CD4-positive, CD25-positive, alpha-beta regulatory T cell (primary cell): ENCODE results near the gene STYXL1. TPM values are rescaled to one million over a fixed set of nuclear protein-coding genes. Genes with fewer than 3 reads are reported as not detected.
"Not testable (repeated sequence)": the region's sequence is repeated elsewhere in the genome, so short reads cannot be mapped to it uniquely, and the experiment has no call there.

Source experiments
- ATAC-seq, 2 donors: fragments of 150-1000 bp; cut with Tn5 transposase; one replicate each; pipeline ENCODE4 v1.10.0; 2021; ENCODE audit warnings: low read depth in 2 of 2, moderate number of reproducible peaks in 2 of 2, moderate library complexity in 1 of 2
- DNase-seq, 3 donors: peaks; one replicate each; pipeline versions ENCODE4 v3.0.0 to v3.0.0-alpha.2; 2012 to 2022; ENCODE audit warnings: mixed read lengths in 1 of 3
- H3K27ac ChIP-seq: one replicate; pipeline ENCODE4 v1.7.0; 2013; ENCODE audit warnings: mild to moderate bottlenecking, low read length; ENCODE audit not compliant: insufficient read depth, poor library complexity, severe bottlenecking
- H3K27me3 ChIP-seq: one replicate; pipeline ENCODE4 v1.7.0; 2013; ENCODE audit warnings: low read length; ENCODE audit not compliant: control insufficient read depth, insufficient read depth
- H3K36me3 ChIP-seq: one replicate; pipeline ENCODE4 v1.7.0; 2013; ENCODE audit warnings: mild to moderate bottlenecking, low read length, moderate library complexity; ENCODE audit not compliant: control insufficient read depth, insufficient read depth
- H3K4me1 ChIP-seq: 2 replicates; pipeline ENCODE4 v1.7.0; 2013; ENCODE audit warnings: mild to moderate bottlenecking, low read length; ENCODE audit not compliant: insufficient read depth, control insufficient read depth, poor library complexity, severe bottlenecking
- H3K4me3 ChIP-seq: one replicate; pipeline ENCODE4 v1.7.0; 2013; ENCODE audit warnings: low read depth, mild to moderate bottlenecking, low read length, moderate library complexity
- H3K9me3 ChIP-seq, 2 experiments: 1 replicate in 1 of 2; 2 replicates in 1 of 2; pipeline ENCODE4 v1.7.0; 2013; ENCODE audit warnings: low read length in 2 of 2, mild to moderate bottlenecking in 1 of 2, moderate library complexity in 1 of 2; ENCODE audit not compliant: control insufficient read depth in 2 of 2
- H3K27ac Mint-ChIP-seq, 3 donors: one replicate each; pipeline ENCODE4 v1.8.0; 2020 to 2022; ENCODE audit warnings: mild to moderate bottlenecking in 3 of 3, mixed read lengths in 3 of 3, moderate library complexity in 2 of 3
- H3K27me3 Mint-ChIP-seq: one replicate; pipeline ENCODE4 v1.8.0; 2022; ENCODE audit warnings: mild to moderate bottlenecking, mixed read lengths
- H3K36me3 Mint-ChIP-seq: one replicate; pipeline ENCODE4 v1.8.0; 2020; ENCODE audit warnings: mixed read lengths
- H3K4me1 Mint-ChIP-seq, 4 donors: one replicate each; pipeline ENCODE4 v1.8.0; 2020 to 2022; ENCODE audit warnings: mixed read lengths in 4 of 4, mild to moderate bottlenecking in 1 of 4
- H3K4me3 Mint-ChIP-seq, 4 donors: one replicate each; pipeline ENCODE4 v1.8.0; 2020 to 2022; ENCODE audit warnings: mild to moderate bottlenecking in 4 of 4, mixed read lengths in 4 of 4, moderate library complexity in 3 of 4
- H3K9me3 Mint-ChIP-seq, 7 donors: one replicate each; pipeline ENCODE4 v1.8.0; 2020 to 2022; ENCODE audit warnings: mixed read lengths in 7 of 7, mild to moderate bottlenecking in 3 of 7, moderate library complexity in 2 of 7
- polyA plus RNA-seq, 4 donors: library from polyadenylated mRNA; unstranded; fragments of 300-500 nt; fragmentation: Illumina TruSeq; gene quantifications; one replicate each; pipeline ENCODE4 v1.2.3, GENCODE V29; 2021
- total RNA-seq: library from RNA; stranded (reverse); gene quantifications from one replicate; pipeline ENCODE4 v1.2.3, GENCODE V29; 2022

Gene STYXL1
- total and polyA plus RNA-seq, 5 donors from 2014 or later, result 16.8 to 80.8 (median 62.0) TPM

GRCh38 chr7:76008156-76008687 lies 39.6 kb downstream of the STYXL1 start:
- DNase-seq (peak in 1 of 3 donors; percentile 35), ATAC-seq (peak; percentile 13 to 46)
- H3K27me3 Mint-ChIP-seq, result no peaks in the 10 kb centered on the region
- peaks cover 10% of the 10 kb centered on the region for H3K36me3 ChIP-seq
- H3K9me3 ChIP-seq, result no peaks in the 10 kb centered on the region
- H3K4me3 ChIP-seq, result no peak overlapping the region
- H3K27me3 ChIP-seq, result no peaks in the 10 kb centered on the region
- H3K27ac ChIP-seq, result peak overlapping the region; percentile 34
- H3K9me3 Mint-ChIP-seq, result no peaks in the 10 kb centered on the region
- H3K4me1 ChIP-seq, result peaks cover 22% of the 10 kb centered on the region
- peak overlapping the region; percentile 52 to 86 (median 82) for H3K27ac Mint-ChIP-seq
- H3K36me3 Mint-ChIP-seq, result peaks cover 28% of the 10 kb centered on the region
- peaks cover 4 to 30% (median 26%) of the 10 kb centered on the region in 4 donors for H3K4me1 Mint-ChIP-seq
- peak overlapping the region in 2 of 4 donors; percentile 48 to 76 for H3K4me3 Mint-ChIP-seq

GRCh38 chr7:76005004-76005403 lies 42.8 kb downstream of the STYXL1 start:
- H3K27ac Mint-ChIP-seq, ATAC-seq, DNase-seq, H3K9me3 ChIP-seq, H3K27ac ChIP-seq, H3K27me3 Mint-ChIP-seq, H3K4me3 ChIP-seq, H3K27me3 ChIP-seq, H3K9me3 Mint-ChIP-seq, H3K4me3 Mint-ChIP-seq: not testable (repeated sequence)
- H3K4me1 ChIP-seq, result peaks cover 19% of the 10 kb centered on the region
- peaks cover 26% of the 10 kb centered on the region for H3K36me3 ChIP-seq
- Mint-ChIP-seq H3K36me3 (peaks cover 18% of the 10 kb centered on the region), H3K4me1 (peaks cover 0 to 22% (median 18%) of the 10 kb centered on the region in 4 donors)

GRCh38 chr7:76003351-76003750 lies 44.4 kb downstream of the STYXL1 start:
- H3K4me3 ChIP-seq, result no peak overlapping the region
- Mint-ChIP-seq H3K9me3 (no peaks in the 10 kb centered on the region), H3K27ac (no peak overlapping the region), H3K27me3 (no peaks in the 10 kb centered on the region), H3K36me3 (peaks cover 21% of the 10 kb centered on the region), H3K4me1 (peaks cover 5 to 13% (median 9%) of the 10 kb centered on the region in 4 donors), H3K4me3 (no peak overlapping the region)
- H3K27me3 ChIP-seq, result no peaks in the 10 kb centered on the region
- H3K27ac ChIP-seq, result no peak overlapping the region
- peaks cover 3% of the 10 kb centered on the region for H3K4me1 ChIP-seq
- peaks cover 26% of the 10 kb centered on the region for H3K36me3 ChIP-seq
- no peaks in the 10 kb centered on the region for H3K9me3 ChIP-seq
- no peak for DNase-seq
- ATAC-seq, result no peak

GRCh38 chr7:76002822-76003221 lies 45.0 kb downstream of the STYXL1 start:
- Histone ChIP-seq H3K27me3 (no peaks in the 10 kb centered on the region), H3K4me1 (peaks cover under 1% of the 10 kb centered on the region), H3K27ac (no peak overlapping the region), H3K9me3 (no peaks in the 10 kb centered on the region), H3K36me3 (peaks cover 26% of the 10 kb centered on the region), H3K4me3 (no peak overlapping the region)
- DNase-seq (no peak), ATAC-seq (no peak)
- Mint-ChIP-seq H3K4me3 (no peak overlapping the region), H3K36me3 (peaks cover 21% of the 10 kb centered on the region), H3K4me1 (peaks cover 5 to 14% (median 8%) of the 10 kb centered on the region in 4 donors), H3K27ac (no peak overlapping the region), H3K27me3 (no peaks in the 10 kb centered on the region), H3K9me3 (no peaks in the 10 kb centered on the region)

- Histone ChIP-seq H3K9me3 (no peaks in the 10 kb centered on the region), H3K4me3 (no peak overlapping the region), H3K27ac (no peak overlapping the region), H3K27me3 (no peaks in the 10 kb centered on the region), H3K4me1 (peaks cover 7% of the 10 kb centered on the region), H3K36me3 (peaks cover 26% of the 10 kb centered on the region)
- Mint-ChIP-seq H3K4me3 (no peak overlapping the region), H3K36me3 (peaks cover 21% of the 10 kb centered on the region), H3K27ac (no peak overlapping the region), H3K9me3 (peaks cover 0 to 1% (median 0%) of the 10 kb centered on the region in 7 donors), H3K4me1 (peaks cover 11 to 20% (median 14%) of the 10 kb centered on the region in 4 donors), H3K27me3 (no peaks in the 10 kb centered on the region)
- DNase-seq (no peak), ATAC-seq (no peak)
Measured at GRCh38 chr7:76002139-76002538, 45.7 kb downstream of the STYXL1 start.

GRCh38 chr7:76000566-76000965 lies 47.2 kb downstream of the STYXL1 start:
- no peak overlapping the region for H3K27ac Mint-ChIP-seq
- Histone ChIP-seq H3K27ac (no peak overlapping the region), H3K4me1 (peaks cover 12% of the 10 kb centered on the region), H3K27me3 (no peaks in the 10 kb centered on the region), H3K9me3 (no peaks in the 10 kb centered on the region), H3K36me3 (peaks cover 26% of the 10 kb centered on the region), H3K4me3 (no peak overlapping the region)
- peaks cover 0 to 1% (median 0%) of the 10 kb centered on the region in 7 donors for H3K9me3 Mint-ChIP-seq
- no peak overlapping the region for H3K4me3 Mint-ChIP-seq
- peaks cover 12 to 34% (median 22%) of the 10 kb centered on the region in 4 donors for H3K4me1 Mint-ChIP-seq
- DNase-seq (no peak), ATAC-seq (no peak)
- H3K36me3 Mint-ChIP-seq, result peaks cover 21% of the 10 kb centered on the region
- no peaks in the 10 kb centered on the region for H3K27me3 Mint-ChIP-seq

GRCh38 chr7:75998038-75998437 lies 49.8 kb downstream of the STYXL1 start:
- Histone ChIP-seq H3K4me3 (no peak overlapping the region), H3K36me3 (peaks cover 14% of the 10 kb centered on the region), H3K27ac (no peak overlapping the region), H3K9me3 (no peaks in the 10 kb centered on the region), H3K4me1 (peaks cover 25% of the 10 kb centered on the region), H3K27me3 (no peaks in the 10 kb centered on the region)
- H3K27ac Mint-ChIP-seq, result peak overlapping the region in 2 of 3 donors; percentile 65 to 76
- H3K4me1 Mint-ChIP-seq, result peaks cover 14 to 49% (median 25%) of the 10 kb centered on the region in 4 donors
- no peak overlapping the region for H3K4me3 Mint-ChIP-seq
- no peaks in the 10 kb centered on the region for H3K27me3 Mint-ChIP-seq
- ATAC-seq, result no peak
- DNase-seq, result no peak
- H3K9me3 Mint-ChIP-seq, result peaks cover 0 to 1% (median 0%) of the 10 kb centered on the region in 7 donors
- peaks cover 10% of the 10 kb centered on the region for H3K36me3 Mint-ChIP-seq

GRCh38 chr7:75996476-75996875 lies 51.3 kb downstream of the STYXL1 start:
- no peaks in the 10 kb centered on the region for H3K27me3 Mint-ChIP-seq
- H3K4me1 Mint-ChIP-seq, result peaks cover 16 to 57% (median 27%) of the 10 kb centered on the region in 4 donors

More at GRCh38 chr7:75996476-75996875, 51.3 kb downstream of the STYXL1 start:
- H3K9me3 ChIP-seq, result no peaks in the 10 kb centered on the region
- peaks cover 26% of the 10 kb centered on the region for H3K4me1 ChIP-seq
- H3K4me3 Mint-ChIP-seq, result peak overlapping the region in 3 of 4 donors; percentile 10 to 73 (median 70)
- no peak for ATAC-seq
- DNase-seq, result no peak
- H3K27me3 ChIP-seq, result no peaks in the 10 kb centered on the region
- no peak overlapping the region for H3K27ac ChIP-seq
- H3K27ac Mint-ChIP-seq, result peak overlapping the region in 2 of 3 donors; percentile 38 to 76
- peaks cover 8% of the 10 kb centered on the region for H3K36me3 Mint-ChIP-seq
- no peak overlapping the region for H3K4me3 ChIP-seq
- peaks cover 0 to 1% (median 0%) of the 10 kb centered on the region in 7 donors for H3K9me3 Mint-ChIP-seq
- H3K36me3 ChIP-seq, result peaks cover 3% of the 10 kb centered on the region
